Mesenchymal stem cell (in vitro differentiated cells and primary cell): Measurements from ENCODE around the gene OXA1L.

Experiments used
- DNase-seq: peaks from one replicate; pipeline ENCODE4 v3.0.0-alpha.2; 2013
- H2AFZ ChIP-seq: one replicate; pipeline ENCODE4 v1.6.1; 2013; ENCODE audit warnings: low read depth, mild to moderate bottlenecking, control low read depth, inconsistent platforms, low read length, moderate library complexity
- H2AK5ac ChIP-seq: 2 replicates; pipeline ENCODE4 v1.6.1; 2013; ENCODE audit warnings: low read length, moderate library complexity, mild to moderate bottlenecking, inconsistent platforms; ENCODE audit not compliant: severe bottlenecking
- H2BK120ac ChIP-seq: one replicate; pipeline ENCODE4 v1.6.1; 2013; ENCODE audit warnings: low read depth, mild to moderate bottlenecking, inconsistent platforms, low read length, moderate library complexity
- H2BK12ac ChIP-seq, 2 experiments: one replicate each; pipeline ENCODE4 v1.6.1; 2013; ENCODE audit warnings: inconsistent platforms in 2 of 2, low read length in 2 of 2, mild to moderate bottlenecking in 2 of 2, moderate library complexity in 2 of 2, control low read depth in 1 of 2
- H2BK15ac ChIP-seq: one replicate; pipeline ENCODE4 v1.6.1; 2013; ENCODE audit warnings: mild to moderate bottlenecking, low read depth, inconsistent platforms; ENCODE audit not compliant: poor library complexity, severe bottlenecking
- H2BK5ac ChIP-seq: 2 replicates; pipeline ENCODE4 v1.6.1; 2013; ENCODE audit warnings: low read depth, mild to moderate bottlenecking, low read length, control low read depth, inconsistent platforms; ENCODE audit not compliant: poor library complexity, severe bottlenecking
- H3K14ac ChIP-seq, 2 experiments: one replicate each; pipeline ENCODE4 v1.6.1; 2013; ENCODE audit warnings: inconsistent platforms in 2 of 2, low read length in 2 of 2, control low read depth in 1 of 2, mild to moderate bottlenecking in 1 of 2, moderate library complexity in 1 of 2
- H3K18ac ChIP-seq, 2 experiments: one replicate each; pipeline ENCODE4 v1.6.1; 2013; ENCODE audit warnings: inconsistent platforms in 2 of 2, low read length in 2 of 2, control low read depth in 1 of 2, low read depth in 1 of 2, mild to moderate bottlenecking in 1 of 2
- H3K23ac ChIP-seq, 2 experiments: one replicate each; pipeline ENCODE4 v1.6.1; 2013; ENCODE audit warnings: inconsistent platforms in 2 of 2, low read length in 2 of 2, mild to moderate bottlenecking in 2 of 2, moderate library complexity in 2 of 2, control low read depth in 1 of 2
- H3K27ac ChIP-seq: 2 replicates; pipeline ENCODE4 v1.5.1; 2013; ENCODE audit warnings: mild to moderate bottlenecking, moderate library complexity, low read length, control low read depth, inconsistent platforms; ENCODE audit not compliant: poor library complexity, severe bottlenecking
- H3K27me3 ChIP-seq, 2 experiments: 2 replicates each; pipeline versions ENCODE4 v1.6.1 to v1.7.0; 2013; ENCODE audit warnings: low read length in 2 of 2, mild to moderate bottlenecking in 2 of 2, moderate library complexity in 2 of 2, control low read depth in 1 of 2, inconsistent platforms in 1 of 2; ENCODE audit not compliant: control insufficient read depth in 1 of 2, insufficient read depth in 1 of 2
- H3K36me3 ChIP-seq, 2 experiments: 2 replicates each; pipeline versions ENCODE4 v1.6.1 to v1.7.0; 2013; ENCODE audit warnings: low read length in 2 of 2, control low read depth in 1 of 2, inconsistent platforms in 1 of 2, low read depth in 1 of 2, mild to moderate bottlenecking in 1 of 2; ENCODE audit not compliant: insufficient read depth in 2 of 2, control insufficient read depth in 1 of 2
- H3K4ac ChIP-seq, 2 experiments: one replicate each; pipeline ENCODE4 v1.6.1; 2013; ENCODE audit warnings: inconsistent platforms in 2 of 2, low read length in 2 of 2, mild to moderate bottlenecking in 2 of 2, moderate library complexity in 2 of 2, control low read depth in 1 of 2, low read depth in 1 of 2
- H3K4me1 ChIP-seq: 2 replicates; pipeline ENCODE4 v1.6.1; 2013; ENCODE audit warnings: low read depth, low read length, control low read depth; ENCODE audit not compliant: control insufficient read depth, insufficient read depth
- H3K4me2 ChIP-seq: 2 replicates; pipeline ENCODE4 v1.6.1; 2013; ENCODE audit warnings: low read length, mild to moderate bottlenecking, inconsistent platforms; ENCODE audit not compliant: poor library complexity, severe bottlenecking
- H3K4me3 ChIP-seq, 2 experiments: 2 replicates each; pipeline versions ENCODE4 v1.5.1 to v1.7.0; 2013; ENCODE audit warnings: low read length in 2 of 2, mild to moderate bottlenecking in 2 of 2, control low read depth in 1 of 2, low read depth in 1 of 2; ENCODE audit not compliant: insufficient read depth in 1 of 2
- H3K79me1 ChIP-seq: replicated peaks from 2 replicates; pipeline ENCODE4 v1.6.1; 2013; ENCODE audit warnings: mild to moderate bottlenecking, control low read depth, low read length, inconsistent platforms; ENCODE audit not compliant: poor library complexity, severe bottlenecking
- H3K9ac ChIP-seq: 2 replicates; pipeline ENCODE4 v1.7.0; 2013; ENCODE audit warnings: mild to moderate bottlenecking, low read length, moderate library complexity
- H3K9me3 ChIP-seq: 2 replicates; pipeline ENCODE4 v1.7.0; 2013; ENCODE audit warnings: mild to moderate bottlenecking, low read length; ENCODE audit not compliant: control insufficient read depth
- H4K8ac ChIP-seq: one replicate; pipeline ENCODE4 v1.6.1; 2013; ENCODE audit warnings: inconsistent platforms, mild to moderate bottlenecking, low read length, moderate library complexity
- H4K91ac ChIP-seq: one replicate; pipeline ENCODE4 v1.6.1; 2013; ENCODE audit warnings: mild to moderate bottlenecking, low read length, inconsistent platforms
- WGBS: methylation state at CpG from one replicate; pipeline ENCODE4 v1.1.7; 2013; ENCODE audit warnings: mixed read lengths; 5-methylcytosine and 5-hydroxymethylcytosine counted together

Gene OXA1L

GRCh38 chr14:22800346-22800745 is 33.9 kb downstream of the OXA1L start:
- Histone ChIP-seq H3K79me1 (no peaks in the 10 kb centered on the region), H2AFZ (no peak overlapping the region), H3K4ac (no peak overlapping the region), H2BK12ac (no peak overlapping the region), H4K8ac (no peak overlapping the region), H2BK5ac (no peak overlapping the region), H2BK15ac (no peak overlapping the region), H3K4me1 (peaks cover 2% of the 10 kb centered on the region), H3K4me3 (no peak overlapping the region), H3K27ac (no peak overlapping the region), H2BK120ac (no peak overlapping the region), H3K4me2 (no peak overlapping the region), H3K23ac (no peak overlapping the region), H4K91ac (no peak overlapping the region), H3K9ac (no peak overlapping the region), H3K18ac (no peak overlapping the region), H3K14ac (no peak overlapping the region), H3K36me3 (no peaks in the 10 kb centered on the region), H2AK5ac (no peak overlapping the region), H3K9me3 (no peaks in the 10 kb centered on the region), H3K27me3 (peaks cover 17 to 20% of the 10 kb centered on the region in 2 experiments)
- 89% methylated on average over 10 of the region's 10 CpGs for WGBS
- no peak for DNase-seq

- H2AK5ac ChIP-seq = no peak overlapping the region
- H2AFZ ChIP-seq = no peak overlapping the region
- H4K91ac ChIP-seq = no peak overlapping the region
- H3K27ac ChIP-seq = no peak overlapping the region
- H3K36me3 ChIP-seq = no peaks in the 10 kb centered on the region
- no peak overlapping the region for H2BK12ac ChIP-seq
- no peak overlapping the region for H3K9ac ChIP-seq
- no peak overlapping the region for H3K4ac ChIP-seq
- no peaks in the 10 kb centered on the region for H3K79me1 ChIP-seq
- no peak overlapping the region for H2BK120ac ChIP-seq
- no peak for DNase-seq
- no peak overlapping the region for H2BK15ac ChIP-seq
- H3K27me3 ChIP-seq = peaks cover 9 to 17% of the 10 kb centered on the region in 2 experiments
- no peak overlapping the region for H3K4me2 ChIP-seq
- WGBS = 81% methylated on average over 8 of the region's 8 CpGs
- H3K4me1 ChIP-seq = peaks cover 2% of the 10 kb centered on the region
- no peak overlapping the region for H3K18ac ChIP-seq
- H3K14ac ChIP-seq = no peak overlapping the region
- no peak overlapping the region for H3K4me3 ChIP-seq
- H3K23ac ChIP-seq = no peak overlapping the region
- no peak overlapping the region for H2BK5ac ChIP-seq
- no peaks in the 10 kb centered on the region for H3K9me3 ChIP-seq
- H4K8ac ChIP-seq = no peak overlapping the region
These were observed 35.2 kb downstream of the OXA1L start for GRCh38 chr14:22801716-22802115.

GRCh38 chr14:22802860-22803686 is 36.6 kb downstream of the OXA1L start:
- DNase-seq = no peak
- H3K4me2 ChIP-seq = no peak overlapping the region
- H4K91ac ChIP-seq = no peak overlapping the region
- H3K36me3 ChIP-seq = no peaks in the 10 kb centered on the region
- H2BK120ac ChIP-seq = peak overlapping the region; percentile 61
- H3K27me3 ChIP-seq = peaks cover 5 to 13% of the 10 kb centered on the region in 2 experiments
- no peaks in the 10 kb centered on the region for H3K79me1 ChIP-seq
- no peak overlapping the region for H4K8ac ChIP-seq
- H3K9me3 ChIP-seq = no peaks in the 10 kb centered on the region
- no peak overlapping the region for H2AFZ ChIP-seq
- H2BK12ac ChIP-seq = no peak overlapping the region
- peak overlapping the region in 1 of 2 experiments; percentile 57 for H3K14ac ChIP-seq
- no peak overlapping the region for H2BK5ac ChIP-seq
- H3K27ac ChIP-seq = no peak overlapping the region
- no peaks in the 10 kb centered on the region for H3K4me1 ChIP-seq
- no peak overlapping the region for H2AK5ac ChIP-seq
- H2BK15ac ChIP-seq = no peak overlapping the region
- no peak overlapping the region for H3K23ac ChIP-seq
- no peak overlapping the region for H3K4me3 ChIP-seq
- H3K4ac ChIP-seq = no peak overlapping the region
- 87% methylated on average over 11 of the region's 12 CpGs for WGBS
- H3K18ac ChIP-seq = no peak overlapping the region
- H3K9ac ChIP-seq = no peak overlapping the region

GRCh38 chr14:22803687-22803974 is 37.1 kb downstream of the OXA1L start:
- WGBS = 95% methylated on average over 3 of the region's 3 CpGs
- H3K79me1 ChIP-seq = no peaks in the 10 kb centered on the region
- DNase-seq = no peak

More at GRCh38 chr14:22803687-22803974, 37.1 kb downstream of the OXA1L start:
- H2BK5ac ChIP-seq = no peak overlapping the region
- H2AFZ ChIP-seq = no peak overlapping the region
- H3K14ac ChIP-seq = peak overlapping the region in 1 of 2 experiments; percentile 57
- H3K9ac ChIP-seq = no peak overlapping the region
- H3K4me2 ChIP-seq = no peak overlapping the region
- H3K4me3 ChIP-seq = no peak overlapping the region
- no peak overlapping the region for H2BK15ac ChIP-seq
- no peak overlapping the region for H3K4ac ChIP-seq
- H3K18ac ChIP-seq = no peak overlapping the region
- no peak overlapping the region for H3K27ac ChIP-seq
- H2BK120ac ChIP-seq = no peak overlapping the region
- no peaks in the 10 kb centered on the region for H3K36me3 ChIP-seq
- H3K4me1 ChIP-seq = no peaks in the 10 kb centered on the region
- H2AK5ac ChIP-seq = no peak overlapping the region
- H3K23ac ChIP-seq = no peak overlapping the region
- H3K27me3 ChIP-seq = peaks cover 5 to 10% of the 10 kb centered on the region in 2 experiments
- H2BK12ac ChIP-seq = no peak overlapping the region
- H4K91ac ChIP-seq = no peak overlapping the region
- H3K9me3 ChIP-seq = no peaks in the 10 kb centered on the region
- H4K8ac ChIP-seq = no peak overlapping the region
